Natural killer cell (primary cell): ENCODE results near the gene HS3ST2. TPM values are rescaled to one million over a fixed set of nuclear protein-coding genes. Genes with fewer than 3 reads are reported as not detected.

Experiments
- ATAC-seq, 3 donors: fragments of 150-1000 bp in 2 of 3; fragments of 200-7000 bp in 1 of 3; cut with Tn5 transposase; 1 replicate in 1 of 3; 2 replicates in 2 of 3; pipeline ENCODE4 v1.10.0; 2021; ENCODE audit warnings: mild to moderate bottlenecking in 2 of 3, moderate library complexity in 2 of 3
- DNase-seq, 2 donors: peaks; one replicate each; pipeline versions ENCODE4 v3.0.0 to v3.0.0-alpha.2; 2013 to 2021; ENCODE audit warnings: mixed read lengths in 1 of 2
- H3K27ac ChIP-seq: one replicate; pipeline ENCODE4 v1.5.1; 2013; ENCODE audit warnings: mild to moderate bottlenecking, low read length
- H3K27me3 ChIP-seq: one replicate; pipeline ENCODE4 v1.6.1; 2013; ENCODE audit warnings: low read length; ENCODE audit not compliant: control insufficient read depth, insufficient read depth
- H3K36me3 ChIP-seq: one replicate; pipeline ENCODE4 v1.6.1; 2013; ENCODE audit warnings: low read length; ENCODE audit not compliant: control insufficient read depth, insufficient read depth
- H3K4me1 ChIP-seq: one replicate; pipeline ENCODE4 v1.6.1; 2013; ENCODE audit warnings: low read length; ENCODE audit not compliant: control insufficient read depth, insufficient read depth
- H3K4me3 ChIP-seq: one replicate; pipeline ENCODE4 v1.5.1; 2013; ENCODE audit warnings: low read length
- H3K9me3 ChIP-seq: one replicate; pipeline ENCODE4 v1.6.1; 2013; ENCODE audit warnings: low read length; ENCODE audit not compliant: control insufficient read depth, insufficient read depth
- H3K27ac Mint-ChIP-seq, 2 donors: one replicate each; pipeline ENCODE4 v1.8.0; 2022; ENCODE audit warnings: mild to moderate bottlenecking in 2 of 2, mixed read lengths in 2 of 2, moderate library complexity in 1 of 2
- H3K27me3 Mint-ChIP-seq, 2 donors: one replicate each; pipeline ENCODE4 v1.8.0; 2022; ENCODE audit warnings: low read depth in 2 of 2, mixed read lengths in 2 of 2
- H3K36me3 Mint-ChIP-seq: one replicate; pipeline ENCODE4 v1.8.0; 2022; ENCODE audit warnings: mixed read lengths
- H3K4me1 Mint-ChIP-seq, 2 donors: one replicate each; pipeline ENCODE4 v1.8.0; 2022; ENCODE audit warnings: mixed read lengths in 2 of 2
- H3K4me3 Mint-ChIP-seq: one replicate; pipeline ENCODE4 v1.8.0; 2022; ENCODE audit warnings: mild to moderate bottlenecking, moderate library complexity, mixed read lengths
- H3K9me3 Mint-ChIP-seq, 2 donors: one replicate each; pipeline ENCODE4 v1.8.0; 2022; ENCODE audit warnings: mixed read lengths in 2 of 2
- CTCF ChIP-seq: fragments of 200-600 bp; IDR thresholded peaks from one replicate; pipeline ENCODE4 v1.8.0; 2022; ENCODE audit warnings: antibody characterized with exemption
- WGBS: methylation state at CpG from one replicate; pipeline ENCODE4 v1.1.7; 2013; ENCODE audit warnings: missing lambda C conversion rate; ENCODE audit not compliant: insufficient coverage; 5-methylcytosine and 5-hydroxymethylcytosine counted together
- intact Hi-C: fragments of 100-400 bp; cut with micrococcal nuclease; formaldehyde crosslinking; loops from one replicate; pipeline ENCODE4 v1.14.2; 2022
- total RNA-seq, 4 donors: library from RNA; stranded (reverse); fragments of 120-200 nt in 1 of 4; gene quantifications; one replicate each; pipeline versions ENCODE4 v1.2.3 to v1.2.4, GENCODE V29; 2013 to 2022

HS3ST2 gene
- total RNA-seq, 3 donors from 2014 or later (not counting 1 experiment from before 2014, with no cell fraction given), result not detected

DNA sequence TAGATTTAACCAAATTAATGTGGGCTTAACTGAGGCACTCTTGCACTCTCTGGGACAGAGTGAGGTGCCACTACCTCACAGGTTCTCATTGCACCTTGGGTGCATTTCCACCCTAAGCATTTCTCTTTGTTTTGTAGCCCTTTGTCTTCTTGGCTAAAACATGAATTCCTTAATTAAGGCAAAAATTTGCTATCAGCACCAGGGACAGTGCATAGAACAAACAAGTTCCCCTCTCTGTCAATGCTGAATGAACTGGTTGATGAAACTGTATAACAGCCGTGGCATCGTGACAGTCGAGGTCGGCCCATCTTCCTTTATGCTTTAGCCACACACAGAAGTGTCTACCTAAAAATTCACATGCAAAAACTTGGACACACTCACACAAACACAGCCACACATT is 74.8 kb downstream of the HS3ST2 start:
- H3K27me3 ChIP-seq, result no peaks in the 10 kb centered on the region
- no peak for TF ChIP-seq CTCF
- Mint-ChIP-seq H3K27ac (no peak overlapping the region), H3K36me3 (no peaks in the 10 kb centered on the region), H3K4me1 (no peaks in the 10 kb centered on the region), H3K4me3 (no peak overlapping the region), H3K27me3 (peaks cover 6 to 8% of the 10 kb centered on the region in 2 donors), H3K9me3 (no peaks in the 10 kb centered on the region)
- 71% methylated on average over 4 of the region's 4 CpGs for WGBS
- no peaks in the 10 kb centered on the region for H3K9me3 ChIP-seq
- H3K4me3 ChIP-seq, result no peak overlapping the region
- DNase-seq (no peak), ATAC-seq (no peak)
- intact Hi-C loops, result no loop called here
- no peaks in the 10 kb centered on the region for H3K4me1 ChIP-seq
- H3K27ac ChIP-seq, result no peak overlapping the region
- no peaks in the 10 kb centered on the region for H3K36me3 ChIP-seq

DNA sequence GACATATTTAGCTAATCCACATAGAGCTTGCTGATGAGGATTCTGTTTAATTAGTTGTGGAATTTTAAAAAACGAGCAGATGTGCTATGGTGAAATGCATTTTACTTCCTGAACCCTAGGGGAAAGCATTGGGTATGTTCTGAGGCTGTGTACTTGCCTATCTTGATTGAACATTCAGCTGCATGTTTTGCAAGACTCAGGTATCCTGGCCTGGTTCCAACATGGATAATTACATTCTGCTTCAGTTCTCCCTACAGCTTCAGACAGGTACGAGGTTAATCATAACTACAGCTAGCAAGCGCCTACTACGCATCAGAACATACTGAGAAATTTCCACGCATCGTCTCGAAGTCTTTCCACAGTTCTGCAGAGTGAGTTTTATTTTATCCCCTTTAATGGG is 77.0 kb downstream of the HS3ST2 start:
- Mint-ChIP-seq H3K4me3 (no peak overlapping the region), H3K9me3 (no peaks in the 10 kb centered on the region), H3K4me1 (no peaks in the 10 kb centered on the region), H3K27me3 (peaks cover 2 to 24% of the 10 kb centered on the region in 2 donors), H3K36me3 (no peaks in the 10 kb centered on the region), H3K27ac (no peak overlapping the region)
- no peak overlapping the region for H3K4me3 ChIP-seq
- no peaks in the 10 kb centered on the region for H3K36me3 ChIP-seq
- no peak for ATAC-seq
- WGBS, result 83% methylated on average over 7 of the region's 7 CpGs
- H3K27me3 ChIP-seq, result no peaks in the 10 kb centered on the region
- intact Hi-C loops, result no loop called here
- no peaks in the 10 kb centered on the region for H3K4me1 ChIP-seq
- no peak for TF ChIP-seq CTCF
- H3K27ac ChIP-seq, result no peak overlapping the region
- no peaks in the 10 kb centered on the region for H3K9me3 ChIP-seq
- no peak for DNase-seq

DNA sequence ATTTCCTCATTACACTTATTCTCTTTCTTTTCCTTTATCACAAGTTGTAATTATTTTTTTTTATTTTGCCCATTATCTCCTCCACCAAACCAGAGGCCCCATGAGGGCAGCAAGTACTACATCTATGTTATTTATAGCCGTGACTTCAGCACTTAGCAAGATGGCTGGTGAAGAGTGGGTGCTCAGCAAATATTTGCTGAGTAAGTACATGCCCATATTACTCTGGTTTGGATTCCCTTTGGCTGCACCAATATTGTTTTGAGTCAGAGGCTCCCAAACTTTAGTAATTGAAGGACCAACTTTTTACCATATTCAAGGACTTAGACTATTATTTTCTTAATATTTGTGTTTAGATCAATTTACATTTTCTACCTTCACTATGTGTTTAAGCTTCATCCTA is 83.2 kb downstream of the HS3ST2 start:
- no peaks in the 10 kb centered on the region for H3K36me3 ChIP-seq
- Mint-ChIP-seq H3K9me3 (no peaks in the 10 kb centered on the region), H3K4me3 (no peak overlapping the region), H3K4me1 (no peaks in the 10 kb centered on the region), H3K27ac (no peak overlapping the region), H3K27me3 (peaks cover 11 to 31% of the 10 kb centered on the region in 2 donors), H3K36me3 (no peaks in the 10 kb centered on the region)
- no peaks in the 10 kb centered on the region for H3K4me1 ChIP-seq
- no peak for TF ChIP-seq CTCF
- no peak overlapping the region for H3K4me3 ChIP-seq
- WGBS, result 75% methylated on average over 1 of the region's 1 CpG
- no peak overlapping the region for H3K27ac ChIP-seq
- intact Hi-C loops, result no loop called here
- ATAC-seq (no peak), DNase-seq (no peak)
- H3K9me3 ChIP-seq, result no peaks in the 10 kb centered on the region
- H3K27me3 ChIP-seq, result no peaks in the 10 kb centered on the region

DNA sequence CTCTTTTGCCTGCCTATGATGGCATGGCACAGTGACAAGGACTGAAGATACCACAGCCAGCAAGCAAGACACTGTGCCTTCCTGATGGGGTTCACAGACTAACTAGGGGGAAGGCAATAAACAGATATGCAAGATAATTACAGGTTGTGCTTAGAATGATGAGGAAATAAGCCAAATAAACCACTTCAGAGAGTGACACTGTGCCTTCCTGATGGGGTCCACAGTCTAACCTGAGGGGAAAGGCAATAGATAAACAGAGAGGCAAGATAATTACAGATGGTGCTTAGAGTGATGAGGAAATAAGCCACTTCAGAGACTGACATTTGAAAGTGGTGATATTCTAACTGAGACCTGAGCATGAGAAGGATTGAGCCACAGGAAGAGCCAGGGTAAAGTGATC is 84.2 kb downstream of the HS3ST2 start:
- no peak overlapping the region for H3K4me3 Mint-ChIP-seq
- no peak for TF ChIP-seq CTCF
- ATAC-seq, result no peak

More for the DNA sequence above, 84.2 kb downstream of the HS3ST2 start:
- no peak overlapping the region for H3K27ac ChIP-seq
- no peak overlapping the region for H3K4me3 ChIP-seq
- Mint-ChIP-seq H3K27me3 (peaks cover 11 to 36% of the 10 kb centered on the region in 2 donors), H3K36me3 (no peaks in the 10 kb centered on the region), H3K4me1 (no peaks in the 10 kb centered on the region), H3K27ac (no peak overlapping the region), H3K9me3 (no peaks in the 10 kb centered on the region)
- H3K27me3 ChIP-seq, result no peaks in the 10 kb centered on the region
- H3K36me3 ChIP-seq, result no peaks in the 10 kb centered on the region
- DNase-seq, result no peak
- no peaks in the 10 kb centered on the region for H3K4me1 ChIP-seq
- intact Hi-C loops, result no loop called here
- no peaks in the 10 kb centered on the region for H3K9me3 ChIP-seq
